Measurements from ENCODE around the gene TMPRSS13.

Gene TMPRSS13

DNA sequence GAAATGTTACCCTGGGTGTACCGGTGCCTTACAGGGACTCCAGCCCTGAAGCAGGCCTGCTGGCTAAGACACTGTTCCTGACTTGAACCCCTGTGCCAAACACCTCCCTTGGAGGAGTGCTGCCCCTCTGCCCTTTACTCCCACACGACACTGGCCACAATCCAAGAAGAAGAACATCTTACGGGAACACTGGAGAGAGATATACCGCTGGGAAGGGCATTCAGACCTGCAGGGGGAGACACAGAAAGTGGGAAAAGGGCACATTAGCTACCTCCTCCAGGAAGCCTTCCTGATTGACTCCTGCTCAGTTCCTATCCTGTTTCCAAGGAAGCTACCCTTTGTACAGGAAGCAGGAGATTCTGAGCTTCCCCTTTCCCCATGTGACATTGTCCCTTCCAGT is 18.7 kb downstream of the TMPRSS13 start:
- DNase-seq, result no peak

DNA sequence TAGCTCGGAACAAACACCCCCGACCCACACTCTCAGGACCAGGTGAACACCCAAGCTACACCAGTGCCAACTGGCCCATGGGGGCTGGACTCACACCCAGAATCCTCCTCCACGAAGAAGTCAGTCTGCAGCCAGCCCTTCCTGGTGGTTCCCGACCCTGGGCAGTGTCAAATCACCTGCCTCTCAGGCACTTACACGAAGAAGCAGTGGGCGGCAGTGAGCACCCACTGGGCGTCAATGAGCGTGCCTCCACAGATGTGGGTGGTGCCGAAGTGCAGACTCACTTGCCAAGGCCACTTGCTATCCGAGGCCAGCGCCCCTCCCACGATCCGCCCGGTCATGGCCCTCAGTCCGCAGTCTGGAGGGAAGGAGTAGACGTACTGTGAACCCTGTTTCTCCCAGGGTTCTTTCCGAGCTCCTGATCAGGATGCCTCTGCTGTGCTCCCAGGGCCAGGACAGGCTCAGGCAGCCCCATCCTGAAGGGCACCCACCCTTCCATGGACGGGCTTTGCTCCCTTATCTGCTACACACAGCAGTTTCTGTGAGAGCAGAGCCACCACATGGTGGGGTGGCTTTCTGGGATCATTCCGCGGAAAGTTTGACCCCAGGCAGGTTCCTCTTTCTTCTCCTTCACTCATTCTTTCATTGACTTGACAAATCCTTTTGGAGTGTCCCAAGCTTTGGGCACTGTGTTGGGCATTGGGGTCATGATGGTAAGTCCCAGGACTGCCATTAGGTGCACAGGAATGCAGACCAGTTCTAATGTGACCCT is 19.4 kb downstream of the TMPRSS13 start:
- peak; percentile 11 for DNase-seq

DNA sequence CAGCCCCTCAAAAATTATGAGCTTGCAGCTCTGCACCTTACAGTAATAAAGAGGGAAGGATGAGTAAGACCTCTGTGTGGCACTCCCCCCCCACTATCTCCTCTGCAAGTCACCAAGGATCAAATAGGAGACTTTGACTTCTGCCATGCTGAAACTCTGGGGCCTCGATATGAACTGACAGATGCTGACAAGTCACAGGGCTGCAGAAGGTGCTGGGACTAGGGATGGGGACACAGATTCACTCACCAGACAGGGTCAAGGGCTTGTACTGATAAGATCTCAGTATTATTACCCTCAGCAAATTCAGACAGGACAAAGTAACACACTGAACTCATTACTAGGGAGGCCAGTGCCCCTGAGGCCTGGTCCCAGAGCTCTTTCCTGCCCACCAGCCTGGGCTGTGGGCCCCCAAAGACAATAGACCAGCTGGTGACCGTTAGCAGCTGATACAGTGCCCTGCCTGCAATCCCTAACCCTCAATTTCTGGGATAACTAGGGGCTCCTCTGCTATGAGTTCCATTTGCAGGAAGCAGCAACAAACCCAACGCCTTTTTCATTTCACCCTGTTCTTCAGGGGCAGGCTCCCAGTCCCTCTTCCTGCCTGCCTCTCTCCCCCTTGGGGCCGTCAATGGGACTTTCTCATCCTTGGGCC is 20.1 kb downstream of the TMPRSS13 start:
- peak; percentile 7 for DNase-seq

DNA sequence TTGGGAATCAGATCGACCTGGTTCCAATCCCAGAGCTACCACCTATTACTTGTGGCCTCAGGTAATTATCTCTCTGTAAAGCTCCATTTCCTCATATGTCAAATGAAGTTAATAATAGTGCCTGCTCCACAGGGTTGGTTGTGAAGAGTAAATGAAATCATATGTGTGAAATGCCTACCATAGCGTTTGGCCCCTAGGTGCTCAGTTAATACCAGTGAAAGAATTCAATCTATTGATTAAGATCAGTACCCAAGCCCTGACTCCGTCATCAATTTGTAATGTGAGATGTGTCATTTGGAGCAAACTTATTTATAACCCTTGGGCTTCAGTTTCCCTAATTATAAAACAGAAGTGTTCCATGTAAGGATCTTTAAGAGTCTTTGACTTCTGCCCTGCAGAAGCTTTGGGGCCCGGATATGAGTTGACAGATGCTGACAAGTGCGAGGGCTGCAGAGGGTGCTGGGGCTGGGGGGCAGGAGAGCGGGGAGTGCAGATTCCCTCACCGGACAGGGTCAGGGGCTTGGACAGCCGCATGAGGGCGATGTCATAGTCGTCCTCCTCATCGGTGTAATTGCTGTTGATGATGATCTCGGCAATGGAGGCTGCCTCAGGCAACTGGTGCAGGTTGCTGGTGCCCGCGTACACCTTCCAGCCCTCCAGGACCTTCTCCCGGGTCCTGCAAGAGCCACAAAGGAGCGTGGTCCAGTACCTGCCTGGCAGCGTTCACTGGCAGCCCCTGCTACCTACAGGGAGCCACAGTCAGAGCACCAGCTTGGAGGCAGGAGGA is 20.9 kb downstream of the TMPRSS13 start:
- no peak for DNase-seq

DNA sequence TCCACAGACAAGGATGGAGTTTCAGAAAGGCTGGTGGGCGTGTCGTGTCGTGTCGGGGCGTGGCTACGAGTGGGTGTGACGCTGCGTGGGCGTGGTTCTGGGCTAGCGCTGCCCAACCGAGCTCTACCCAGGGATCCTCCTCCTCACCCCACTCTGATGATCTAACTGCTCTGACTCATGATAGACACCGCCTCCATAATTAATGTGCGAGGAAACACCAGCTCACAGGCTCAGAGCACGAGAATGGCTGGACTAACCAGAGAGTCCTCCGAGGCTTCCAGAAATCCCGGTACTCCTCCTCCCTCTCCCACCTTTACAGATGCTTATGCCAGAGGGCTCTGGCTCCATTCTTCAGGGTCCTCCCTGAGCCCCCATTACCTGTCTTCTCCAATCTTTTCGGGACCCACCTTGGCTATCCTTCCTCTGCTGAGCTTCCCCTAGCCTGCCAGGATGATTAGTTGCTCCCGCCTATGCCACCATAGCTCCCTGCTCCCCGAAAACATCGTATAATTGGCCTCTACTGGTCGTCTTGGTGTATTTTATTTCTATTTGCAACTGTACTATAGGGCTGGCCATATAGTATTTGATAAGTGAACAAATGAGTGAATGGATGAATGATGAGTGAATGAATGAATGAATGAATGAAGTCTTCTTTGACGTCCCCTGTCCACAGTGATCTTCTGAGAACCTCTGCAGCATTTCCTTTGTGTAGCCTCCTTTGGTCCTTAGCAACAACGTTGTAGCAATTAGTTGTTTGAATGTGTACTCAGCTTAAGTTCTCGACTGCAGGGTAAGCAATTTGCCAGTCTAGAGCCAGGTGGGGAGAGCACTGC is 21.7 kb downstream of the TMPRSS13 start:
- peak; percentile 91 for DNase-seq

DNA sequence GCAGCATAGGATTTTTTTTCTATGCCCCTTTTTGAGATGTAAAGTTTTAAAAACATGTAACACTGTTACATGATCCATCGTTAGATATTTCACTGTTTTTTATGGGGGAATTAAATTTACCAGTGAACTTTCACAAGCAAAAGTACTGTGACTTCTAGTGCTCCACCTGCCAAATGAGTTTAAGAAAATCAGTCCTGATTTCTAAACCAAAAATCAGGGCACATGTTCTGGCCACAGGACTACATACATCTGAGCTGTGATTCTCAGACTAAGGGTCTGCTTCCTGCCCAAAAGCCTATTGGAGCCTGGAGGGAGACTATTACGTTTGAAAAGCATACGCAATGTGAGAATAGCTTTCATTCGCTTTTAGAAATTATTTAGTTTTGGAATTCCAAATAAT is 22.5 kb downstream of the TMPRSS13 start:
- no peak for DNase-seq

DNA sequence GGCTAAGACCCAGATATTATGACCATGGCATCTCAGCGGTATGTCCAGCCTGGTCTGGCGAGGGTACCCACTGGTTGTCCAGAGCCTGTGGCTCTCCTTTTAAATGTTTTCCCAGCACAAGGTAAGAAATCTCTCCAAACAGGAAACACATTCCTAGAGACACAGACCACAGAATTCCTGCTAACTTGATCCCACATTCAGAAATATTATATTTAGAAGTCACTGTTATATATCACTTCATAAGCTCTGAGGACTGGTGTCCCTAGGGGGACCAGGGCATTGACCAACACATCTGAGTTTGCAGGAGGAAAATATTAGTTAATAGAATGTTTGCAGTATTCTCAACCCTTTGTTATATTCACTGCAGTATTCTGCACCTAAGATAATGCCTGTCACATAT is 23.1 kb downstream of the TMPRSS13 start:
- DNase-seq, result no peak

DNA sequence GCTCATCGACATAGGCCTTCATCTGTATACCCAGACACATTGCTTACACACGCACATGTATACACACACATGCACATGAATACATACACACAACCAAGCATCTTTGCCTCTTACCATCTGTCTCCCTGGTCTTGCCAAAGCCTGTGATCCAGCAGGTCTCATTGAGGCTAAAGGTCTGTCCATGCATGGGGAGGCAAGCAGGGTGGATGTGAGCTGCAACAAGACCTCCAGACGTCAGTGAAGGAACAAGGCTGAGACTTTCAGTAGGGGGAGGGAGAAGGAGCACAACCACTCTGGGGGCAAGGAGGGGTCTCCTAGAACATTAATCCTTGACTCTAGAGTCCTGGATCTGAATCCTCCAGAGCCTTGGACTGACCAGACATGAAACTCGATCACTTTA is 23.7 kb downstream of the TMPRSS13 start:
- DNase-seq, result no peak

DNA sequence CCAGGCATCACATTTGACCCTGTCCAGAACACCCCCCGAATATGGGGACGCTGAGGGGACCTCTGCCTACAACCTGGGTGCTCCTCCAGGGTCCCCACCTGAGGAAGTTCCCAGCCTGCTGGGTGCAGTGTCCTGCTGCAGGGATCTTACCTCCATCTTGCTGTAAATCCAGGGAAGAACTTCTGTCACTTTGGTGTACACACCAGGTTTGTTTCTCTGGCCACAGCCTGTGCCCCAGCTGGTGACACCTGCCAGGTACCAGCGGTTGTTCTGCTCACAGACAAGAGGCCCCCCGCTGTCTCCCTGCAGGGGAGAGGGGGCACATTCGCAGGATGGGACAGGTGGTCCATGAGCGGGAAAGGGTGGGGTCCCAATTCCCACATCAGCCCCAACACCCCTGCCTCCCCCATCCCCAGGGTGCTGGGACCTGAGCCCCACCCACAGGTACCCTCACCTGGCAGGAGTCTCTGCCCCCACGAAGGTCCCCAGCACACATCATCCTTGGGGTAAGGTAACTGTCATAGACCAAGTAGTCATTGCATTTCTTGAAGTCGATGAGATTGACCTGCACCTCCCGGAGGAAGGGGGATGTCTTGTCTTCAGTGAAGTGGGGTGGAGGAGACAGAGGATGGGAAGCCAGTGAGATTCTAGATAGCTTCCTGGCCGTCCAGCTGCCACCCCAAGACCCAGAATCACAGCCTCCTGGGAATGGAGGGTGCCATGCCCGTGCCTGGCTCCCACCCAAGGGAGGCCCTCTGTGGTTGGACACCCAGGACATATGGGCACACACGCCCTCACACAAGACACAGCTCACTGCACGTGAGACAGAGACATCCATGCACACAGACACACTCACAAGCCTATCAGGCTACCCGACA is 25.5 kb downstream of the TMPRSS13 start:
- DNase-seq, result no peak

DNA sequence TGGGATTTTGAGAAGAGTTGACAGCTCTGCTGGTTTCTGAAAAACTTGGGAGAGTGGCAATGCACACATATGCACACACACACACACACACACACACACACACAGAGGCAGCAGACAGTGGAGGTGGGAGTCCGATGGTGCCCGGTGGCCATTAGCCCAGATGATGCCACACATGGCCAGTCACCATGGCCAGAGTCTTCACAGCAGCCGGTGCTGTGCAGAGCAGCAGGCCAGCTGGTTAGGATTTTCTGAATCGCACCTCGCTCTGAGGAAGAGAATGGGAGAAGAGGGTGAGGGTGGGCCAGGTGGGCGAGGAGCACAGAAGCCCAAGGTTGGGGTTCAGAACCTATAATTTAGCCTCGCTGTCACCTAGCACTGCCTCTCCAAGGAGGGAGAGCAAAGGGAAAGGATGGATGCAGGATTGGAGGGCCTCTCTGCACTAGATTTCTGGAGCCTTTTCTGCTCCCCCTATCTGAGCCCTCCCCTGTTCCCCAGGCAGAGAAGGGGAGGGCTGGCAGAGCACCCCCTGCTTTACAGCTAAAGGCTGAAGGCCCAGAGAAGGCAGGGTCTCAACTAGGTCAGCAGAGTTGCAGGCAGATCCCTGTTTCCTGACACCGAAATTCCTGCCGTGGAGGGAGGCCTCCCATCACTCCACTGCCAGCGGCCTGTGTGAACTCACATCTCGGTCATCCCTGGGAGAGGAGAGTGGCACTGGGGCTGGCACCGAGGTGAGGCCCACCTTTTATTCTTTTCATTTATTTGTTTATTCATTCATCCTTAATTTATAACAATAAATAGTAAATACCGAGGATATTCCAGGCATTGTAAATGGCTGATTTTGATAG is 27.0 kb downstream of the TMPRSS13 start:
- peak; percentile 13 for DNase-seq

DNA sequence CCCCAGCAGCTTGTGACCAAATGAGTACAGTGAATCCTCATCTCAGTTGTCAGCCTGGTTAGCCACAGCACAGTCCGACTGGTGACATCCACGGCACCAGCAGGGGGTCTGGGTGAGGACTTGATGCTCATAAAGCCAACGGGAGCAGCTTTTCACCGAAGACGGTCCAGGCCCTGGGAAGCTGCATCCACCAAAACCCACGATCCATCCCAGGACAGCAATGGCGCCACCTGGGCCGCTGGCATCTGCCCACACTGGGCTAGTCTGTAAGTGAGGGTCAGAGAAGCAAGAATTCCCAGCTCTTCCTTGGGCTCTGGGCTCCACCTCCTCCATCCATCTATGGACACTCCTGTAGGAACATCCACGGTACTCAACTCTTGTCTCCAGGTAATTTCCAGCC is 27.6 kb downstream of the TMPRSS13 start:
- no peak for DNase-seq

DNA sequence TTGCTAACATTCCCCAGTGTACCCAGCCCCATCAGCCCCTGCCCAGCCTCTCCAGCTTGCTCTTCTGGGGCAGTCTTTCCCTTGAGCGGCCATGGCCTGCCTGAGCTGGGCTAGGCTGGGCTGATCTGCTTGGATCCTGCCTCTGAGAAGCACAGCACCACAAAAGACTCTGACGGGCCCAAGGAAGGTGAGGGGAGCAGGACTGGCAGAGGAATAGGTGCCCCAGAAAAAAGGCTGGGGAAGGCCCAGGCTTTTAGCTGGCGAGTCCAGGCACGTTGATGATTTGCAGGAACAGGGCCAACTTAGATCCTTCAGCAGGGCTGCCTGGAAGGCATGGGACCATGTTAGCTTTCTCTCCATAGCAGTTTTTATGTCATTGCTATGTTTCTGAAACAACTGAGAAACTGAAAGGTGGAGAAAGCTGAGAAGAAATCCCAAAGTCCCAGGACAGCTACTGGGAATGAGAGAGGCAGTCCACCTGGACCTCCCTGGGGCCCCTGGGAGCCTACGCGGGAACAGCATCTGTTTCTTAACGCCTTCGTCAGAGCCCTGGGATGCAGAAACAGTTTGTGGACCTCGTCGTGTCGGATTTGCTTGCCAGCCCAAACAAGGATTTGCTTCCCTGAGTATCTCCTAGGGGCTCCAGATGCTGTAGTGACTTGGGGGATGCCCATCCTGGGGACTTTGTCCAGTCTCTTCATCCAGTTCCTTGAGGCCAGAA is 28.3 kb downstream of the TMPRSS13 start:
- no peak for DNase-seq

DNA sequence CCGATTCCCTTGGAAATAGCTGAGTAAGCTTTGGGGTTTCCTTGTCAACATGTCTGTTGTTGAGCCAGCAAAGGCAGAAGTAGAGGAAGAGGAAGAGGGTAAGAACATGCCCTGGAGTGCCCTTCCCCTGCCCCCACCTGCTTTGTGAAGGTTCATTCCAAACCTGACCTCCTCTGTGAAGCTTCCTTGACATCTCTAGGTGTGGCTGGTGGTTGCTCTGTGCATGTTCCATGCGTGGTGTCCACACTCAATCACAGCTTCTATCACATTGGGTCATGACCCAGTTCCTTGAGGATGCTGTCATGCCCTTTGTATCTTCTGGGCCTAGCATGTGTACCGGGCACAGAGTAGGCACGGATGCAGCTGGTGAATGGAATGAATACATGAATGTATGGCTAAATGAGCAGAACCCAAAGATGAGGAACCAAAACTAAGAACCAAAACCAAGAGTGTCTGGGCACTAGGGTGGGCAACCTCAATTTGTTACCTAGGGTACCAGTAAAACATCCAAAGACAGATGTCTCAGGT is 29.0 kb downstream of the TMPRSS13 start:
- DNase-seq, result no peak

DNA sequence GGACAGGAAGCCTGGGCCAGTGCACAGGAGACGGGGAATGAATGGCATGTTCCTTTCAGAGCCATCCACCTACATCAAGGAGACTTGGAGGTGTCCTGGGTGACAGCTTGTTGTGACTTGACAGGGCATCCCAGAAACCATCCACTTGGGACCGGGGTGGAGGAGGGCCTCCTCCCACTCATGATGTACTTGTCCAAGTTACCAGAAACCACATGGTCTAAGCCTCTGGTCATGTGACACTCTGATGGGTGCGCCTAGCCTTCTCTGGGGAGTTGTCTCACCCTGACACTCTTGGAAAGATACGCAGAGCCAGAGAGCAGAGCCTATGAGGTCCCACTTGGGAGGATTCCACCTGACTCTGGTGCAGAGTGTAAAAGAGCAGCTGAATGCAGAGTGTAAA is 31.1 kb downstream of the TMPRSS13 start:
- DNase-seq, result no peak

DNA sequence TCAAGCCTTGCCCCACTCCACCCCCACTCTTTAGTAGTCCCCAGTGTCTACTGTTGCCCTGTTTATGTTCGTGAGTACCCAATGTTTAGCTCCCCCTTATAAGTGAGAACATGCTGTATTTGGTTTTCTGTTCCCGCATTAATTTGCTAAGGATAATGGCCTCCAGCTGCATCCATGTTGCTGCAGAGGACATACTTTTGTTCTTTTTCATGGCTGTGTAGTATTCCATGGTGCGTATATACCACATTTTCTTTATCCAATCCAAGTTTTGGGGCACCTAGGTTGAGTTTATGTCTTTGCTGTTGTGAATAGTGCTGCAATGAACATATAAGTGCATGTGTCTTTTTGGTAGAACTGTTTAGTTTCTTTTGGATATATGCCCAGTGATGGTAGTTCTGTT is 36.6 kb downstream of the TMPRSS13 start:
- no peak for DNase-seq

DNA sequence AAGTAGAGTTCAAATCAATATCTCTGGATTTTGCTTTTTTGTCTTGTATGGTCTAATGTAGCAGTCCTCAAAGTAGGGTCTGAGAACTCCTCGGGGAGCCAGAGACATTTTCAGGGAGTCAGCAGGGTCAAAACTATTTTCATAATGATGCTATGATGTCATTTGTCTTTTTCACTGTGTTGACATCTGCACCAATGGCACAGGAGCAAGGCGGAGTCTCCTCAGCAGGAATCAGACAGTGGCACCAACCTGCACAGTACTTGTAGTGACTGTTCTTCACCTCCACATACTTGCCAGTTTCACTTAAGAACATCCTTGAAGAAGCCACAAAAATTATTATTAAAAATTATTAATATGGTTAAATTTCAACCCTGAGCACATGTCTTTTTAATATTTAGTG is 37.8 kb downstream of the TMPRSS13 start:
- DNase-seq, result no peak

DNA sequence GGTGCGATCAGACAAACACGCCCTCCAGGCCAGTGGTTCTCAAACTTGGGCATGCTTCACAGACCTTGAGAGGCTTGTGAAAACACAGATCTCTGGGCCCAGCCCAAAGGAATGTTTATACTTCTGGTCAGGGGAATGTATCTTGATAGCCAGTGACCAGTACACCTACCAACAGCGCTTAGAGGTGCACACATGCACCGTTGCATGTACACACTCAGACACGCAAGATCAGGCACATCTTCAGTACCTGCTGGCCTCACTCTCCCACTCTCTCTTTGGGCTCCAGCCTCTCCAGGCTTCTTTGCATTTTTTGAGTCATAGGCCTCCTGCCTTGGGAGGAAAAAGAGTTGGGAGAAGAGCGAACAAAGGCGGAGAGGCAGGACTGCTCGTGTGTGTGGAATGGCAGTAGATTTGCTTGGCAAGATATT is 41.0 kb downstream of the TMPRSS13 start:
- no peak for DNase-seq

DNA sequence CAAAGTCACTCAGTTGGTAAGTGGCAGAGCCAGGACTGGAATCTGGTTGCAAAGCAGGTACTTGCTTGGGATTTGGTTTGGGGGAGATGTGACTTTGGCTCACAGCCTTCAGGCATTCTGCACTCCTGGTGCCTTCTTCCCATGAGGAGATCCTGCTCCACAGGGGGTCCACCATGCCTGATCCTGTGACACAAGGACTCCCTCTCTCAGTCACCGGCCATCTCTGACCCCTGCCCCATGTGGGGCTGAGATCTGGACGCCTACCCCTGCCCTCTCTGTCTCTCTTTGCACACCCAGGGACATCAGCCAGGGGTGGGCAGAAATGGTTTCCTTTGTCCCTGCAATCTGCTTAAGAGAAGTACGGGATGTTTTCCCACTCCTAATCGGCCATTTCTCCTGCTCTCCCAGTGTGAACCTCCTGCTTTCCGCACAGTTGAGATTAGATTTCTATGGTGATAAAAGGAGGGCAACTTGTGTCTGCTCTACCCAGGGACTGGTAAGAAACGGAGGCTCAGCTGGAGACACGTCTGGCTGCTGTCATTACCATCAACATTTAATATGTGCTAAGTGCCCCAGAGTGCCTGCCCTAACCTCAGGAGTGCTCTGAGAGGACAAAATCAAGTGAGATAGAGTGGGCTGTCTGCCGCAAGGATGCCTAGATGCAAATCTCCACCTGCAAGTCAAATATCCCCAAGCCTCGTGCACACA is 41.6 kb downstream of the TMPRSS13 start:
- no peak for DNase-seq

DNA sequence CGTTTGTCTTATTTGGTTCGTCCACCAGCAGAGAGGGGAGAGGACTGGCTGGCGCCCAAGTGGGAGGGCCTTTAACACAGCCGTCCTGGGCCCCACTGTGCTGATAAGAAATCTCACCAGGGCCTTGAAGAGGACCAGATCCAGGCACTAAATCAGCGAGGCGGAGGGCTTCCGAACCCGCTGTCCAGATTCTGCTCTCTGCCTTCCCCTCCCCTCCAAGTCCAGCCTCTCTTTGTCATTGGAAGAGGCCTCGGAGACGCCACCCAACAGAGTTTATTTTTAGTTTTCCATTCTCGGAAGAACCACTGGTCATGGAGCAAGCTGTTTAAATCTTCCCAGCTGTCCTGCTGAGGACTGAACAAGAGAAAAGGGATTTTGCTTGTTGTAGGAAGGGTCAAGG is 43.4 kb downstream of the TMPRSS13 start:
- DNase-seq, result peak; percentile 88

All from femur (tissue), 1 donor.